PC-3 (cell line): Measurements from ENCODE around the gene PRSS36.

Source experiments
- CTCF ChIP-seq: fragments of 300-600 bp; sonication (generic); conservative IDR thresholded peaks from 2 replicates; pipeline ENCODE4 v1.5.1; 2017; ENCODE audit warnings: antibody characterized with exemption, low read depth, mild to moderate bottlenecking, low read length
- EZH2 ChIP-seq: fragments of 300-600 bp; sonication (generic); IDR thresholded peaks from one replicate; pipeline ENCODE4 v1.6.1; 2017; ENCODE audit warnings: antibody characterized with exemption, mild to moderate bottlenecking, low read length; ENCODE audit not compliant: unreplicated experiment

DNA sequence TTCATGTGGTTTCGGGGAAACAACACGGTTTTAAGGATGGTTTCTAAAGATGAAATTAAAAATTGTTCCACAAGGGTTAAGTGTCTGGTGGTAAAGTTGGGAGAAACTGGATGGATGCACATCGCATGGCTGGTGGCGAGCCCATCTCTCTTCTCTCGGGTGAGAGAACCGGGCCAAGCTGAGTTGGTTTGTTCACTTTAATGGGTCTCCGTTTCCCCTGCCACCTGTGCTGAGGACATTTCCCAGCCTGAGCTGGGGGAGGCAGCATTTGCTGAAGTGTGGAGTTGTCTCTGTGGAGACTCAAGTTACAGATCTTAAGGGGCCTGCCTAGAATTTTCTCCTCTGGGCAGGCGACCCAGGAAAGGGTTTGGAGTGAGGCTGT lies 37.9 kb upstream of the PRSS36 start:
- no peak for TF ChIP-seq CTCF
- TF ChIP-seq EZH2, result no peak
